ENCODE measurements around the gene TNXB.
"Not testable (repeated sequence)": the region's sequence is repeated elsewhere in the genome, so short reads cannot be mapped to it uniquely, and the experiment has no call there.

Gene TNXB

GRCh38 chr6:32037598-32038524 lies 71.3 kb downstream of the TNXB start, which contains the start of gene CYP21A2:
Gene CYP21A2, plus strand, starts transcription at chr6:32038415. Its CDS starts 8 bp downstream, at chr6:32038423.
- DNase-seq = not testable (repeated sequence)

- not testable (repeated sequence) for DNase-seq
Observed at GRCh38 chr6:32037136-32037535, 72.0 kb downstream of the TNXB start.

GRCh38 chr6:32035283-32036013 lies 73.7 kb downstream of the TNXB start:
- DNase-seq = not testable (repeated sequence)

- DNase-seq = not testable (repeated sequence)
Observed at GRCh38 chr6:32029553-32029952, 79.6 kb downstream of the TNXB start.

GRCh38 chr6:32028631-32029030 lies 80.5 kb downstream of the TNXB start:
- not testable (repeated sequence) for DNase-seq

- DNase-seq = not testable (repeated sequence)
Observed at GRCh38 chr6:32022100-32022499, 87.0 kb downstream of the TNXB start.

- DNase-seq = not testable (repeated sequence)
Observed at GRCh38 chr6:32014547-32014946, 94.6 kb downstream of the TNXB start, which contains the start of gene C4B. Gene C4B, plus strand, starts transcription at chr6:32014795. Its CDS starts 51 bp downstream, at chr6:32014846.

GRCh38 chr6:32013738-32014137 lies 95.4 kb downstream of the TNXB start:
- not testable (repeated sequence) for DNase-seq

GRCh38 chr6:32012941-32013617 lies 96.1 kb downstream of the TNXB start:
- DNase-seq = not testable (repeated sequence)

- DNase-seq = not testable (repeated sequence)
Observed at GRCh38 chr6:32010856-32011530, 98.1 kb downstream of the TNXB start.

GRCh38 chr6:32009537-32009936 lies 99.6 kb downstream of the TNXB start:
- not testable (repeated sequence) for DNase-seq

- not testable (repeated sequence) for DNase-seq
Observed at GRCh38 chr6:32008616-32009015, 100.5 kb downstream of the TNXB start.

GRCh38 chr6:32008037-32008436 lies 101.1 kb downstream of the TNXB start:
- not testable (repeated sequence) for DNase-seq

GRCh38 chr6:32007086-32007485 lies 102.1 kb downstream of the TNXB start:
- not testable (repeated sequence) for DNase-seq

GRCh38 chr6:32005991-32006529 lies 103.1 kb downstream of the TNXB start:
- not testable (repeated sequence) for DNase-seq

GRCh38 chr6:32005538-32005880 lies 103.6 kb downstream of the TNXB start:
- DNase-seq = not testable (repeated sequence)

GRCh38 chr6:32004864-32005537 lies 104.1 kb downstream of the TNXB start:
- DNase-seq = not testable (repeated sequence)

- not testable (repeated sequence) for DNase-seq
Observed at GRCh38 chr6:32004393-32004792, 104.7 kb downstream of the TNXB start.

GRCh38 chr6:32003301-32003700 lies 105.8 kb downstream of the TNXB start:
- not testable (repeated sequence) for DNase-seq

GRCh38 chr6:32002546-32003268 lies 106.4 kb downstream of the TNXB start:
- DNase-seq = not testable (repeated sequence)

- not testable (repeated sequence) for DNase-seq
Observed at GRCh38 chr6:31996385-31996784, 112.8 kb downstream of the TNXB start.
